ENCODE results near the gene LMBRD2. TPM values are rescaled to one million over a fixed set of nuclear protein-coding genes. Genes with fewer than 3 reads are reported as not detected.
"Not testable (repeated sequence)": the region's sequence is repeated elsewhere in the genome, so short reads cannot be mapped to it uniquely, and the experiment has no call there.

The LMBRD2 gene
- polyA plus RNA-seq, 2 donors: 1.3 to 2.3 TPM

- not testable (repeated sequence) for H3K9me3 ChIP-seq (ENCODE audit: control insufficient read depth in 2 of 2, insufficient read depth in 1 of 2, low read depth in 1 of 2, low read length in 1 of 2); H3K4me1 ChIP-seq (ENCODE audit: control insufficient read depth in 2 of 2, insufficient read depth in 2 of 2, low read length in 1 of 2); H3K27ac ChIP-seq (ENCODE audit: low read depth in 2 of 2, low read length in 1 of 2); H3K36me3 ChIP-seq (ENCODE audit: control insufficient read depth in 2 of 2, insufficient read depth in 2 of 2, low read length in 1 of 2); H3K4me3 ChIP-seq (ENCODE audit: low read depth in 1 of 2, low read length in 2 of 2); H3K27me3 ChIP-seq (ENCODE audit: control insufficient read depth in 1 of 2, insufficient read depth in 2 of 2, low read length in 2 of 2)
- WGBS, 2 donors: 98 to 99% methylated on average over 3 to 4 of the region's 5 CpGs
Measured at GRCh38 chr5:36129666-36130065, 22.0 kb downstream of the LMBRD2 start.

- WGBS, 2 donors: 93 to 100% methylated on average over 1 of the region's 1 CpG
- Histone ChIP-seq H3K27ac (ENCODE audit: low read depth in 2 of 2, low read length in 1 of 2) (no peak overlapping the region), H3K36me3 (ENCODE audit: control insufficient read depth in 2 of 2, insufficient read depth in 2 of 2, low read length in 1 of 2) (no peaks in the 10 kb centered on the region), H3K9me3 (ENCODE audit: control insufficient read depth in 2 of 2, insufficient read depth in 1 of 2, low read depth in 1 of 2, low read length in 1 of 2) (no peaks in the 10 kb centered on the region), H3K4me1 (ENCODE audit: control insufficient read depth in 2 of 2, insufficient read depth in 2 of 2, low read length in 1 of 2) (no peaks in the 10 kb centered on the region), H3K27me3 (ENCODE audit: control insufficient read depth in 1 of 2, insufficient read depth in 2 of 2, low read length in 2 of 2) (no peaks in the 10 kb centered on the region), H3K4me3 (ENCODE audit: low read depth in 1 of 2, low read length in 2 of 2) (no peak overlapping the region)
Measured at GRCh38 chr5:36128795-36129194, 22.9 kb downstream of the LMBRD2 start.

GRCh38 chr5:36125868-36126267, 25.8 kb downstream of the LMBRD2 start:
- H3K9me3 ChIP-seq (ENCODE audit: control insufficient read depth in 2 of 2, insufficient read depth in 1 of 2, low read depth in 1 of 2, low read length in 1 of 2): no peaks in the 10 kb centered on the region
- H3K4me3 ChIP-seq (ENCODE audit: low read depth in 1 of 2, low read length in 2 of 2): no peak overlapping the region
- H3K36me3 ChIP-seq (ENCODE audit: control insufficient read depth in 2 of 2, insufficient read depth in 2 of 2, low read length in 1 of 2): no peaks in the 10 kb centered on the region
- no peaks in the 10 kb centered on the region for H3K27me3 ChIP-seq (ENCODE audit: control insufficient read depth in 1 of 2, insufficient read depth in 2 of 2, low read length in 2 of 2)
- H3K4me1 ChIP-seq (ENCODE audit: control insufficient read depth in 2 of 2, insufficient read depth in 2 of 2, low read length in 1 of 2): no peaks in the 10 kb centered on the region
- no peak overlapping the region for H3K27ac ChIP-seq (ENCODE audit: low read depth in 2 of 2, low read length in 1 of 2)
- WGBS, 2 donors: 90 to 100% methylated on average over 1 of the region's 1 CpG

- Histone ChIP-seq H3K27ac (ENCODE audit: low read depth in 2 of 2, low read length in 1 of 2) (no peak overlapping the region), H3K27me3 (ENCODE audit: control insufficient read depth in 1 of 2, insufficient read depth in 2 of 2, low read length in 2 of 2) (no peaks in the 10 kb centered on the region), H3K36me3 (ENCODE audit: control insufficient read depth in 2 of 2, insufficient read depth in 2 of 2, low read length in 1 of 2) (peaks cover 7 to 11% of the 10 kb centered on the region in 2 donors), H3K9me3 (ENCODE audit: control insufficient read depth in 2 of 2, insufficient read depth in 1 of 2, low read depth in 1 of 2, low read length in 1 of 2) (no peaks in the 10 kb centered on the region), H3K4me1 (ENCODE audit: control insufficient read depth in 2 of 2, insufficient read depth in 2 of 2, low read length in 1 of 2) (no peaks in the 10 kb centered on the region), H3K4me3 (ENCODE audit: low read depth in 1 of 2, low read length in 2 of 2) (no peak overlapping the region)
- 90 to 91% methylated on average over 1 of the region's 1 CpG for WGBS, 2 donors
Measured at GRCh38 chr5:36111238-36111637, 40.4 kb downstream of the LMBRD2 start.

- WGBS, 2 donors: 75 to 76% methylated on average over 3 of the region's 3 CpGs
- no peaks in the 10 kb centered on the region for H3K9me3 ChIP-seq (ENCODE audit: control insufficient read depth in 2 of 2, insufficient read depth in 1 of 2, low read depth in 1 of 2, low read length in 1 of 2)
- peaks cover 7 to 11% of the 10 kb centered on the region in 2 donors for H3K36me3 ChIP-seq (ENCODE audit: control insufficient read depth in 2 of 2, insufficient read depth in 2 of 2, low read length in 1 of 2)
- no peak overlapping the region for H3K4me3 ChIP-seq (ENCODE audit: low read depth in 1 of 2, low read length in 2 of 2)
- no peaks in the 10 kb centered on the region for H3K27me3 ChIP-seq (ENCODE audit: control insufficient read depth in 1 of 2, insufficient read depth in 2 of 2, low read length in 2 of 2)
- no peak overlapping the region for H3K27ac ChIP-seq (ENCODE audit: low read depth in 2 of 2, low read length in 1 of 2)
- no peaks in the 10 kb centered on the region for H3K4me1 ChIP-seq (ENCODE audit: control insufficient read depth in 2 of 2, insufficient read depth in 2 of 2, low read length in 1 of 2)
Measured at GRCh38 chr5:36108758-36109460, 42.8 kb downstream of the LMBRD2 start.

GRCh38 chr5:36105819-36106218, 45.9 kb downstream of the LMBRD2 start:
- Histone ChIP-seq H3K27ac (ENCODE audit: low read depth in 2 of 2, low read length in 1 of 2) (no peak overlapping the region), H3K9me3 (ENCODE audit: control insufficient read depth in 2 of 2, insufficient read depth in 1 of 2, low read depth in 1 of 2, low read length in 1 of 2) (no peaks in the 10 kb centered on the region), H3K27me3 (ENCODE audit: control insufficient read depth in 1 of 2, insufficient read depth in 2 of 2, low read length in 2 of 2) (no peaks in the 10 kb centered on the region), H3K4me1 (ENCODE audit: control insufficient read depth in 2 of 2, insufficient read depth in 2 of 2, low read length in 1 of 2) (no peaks in the 10 kb centered on the region), H3K4me3 (ENCODE audit: low read depth in 1 of 2, low read length in 2 of 2) (no peak overlapping the region), H3K36me3 (ENCODE audit: control insufficient read depth in 2 of 2, insufficient read depth in 2 of 2, low read length in 1 of 2) (peaks cover 7% of the 10 kb centered on the region in 2 donors)
- 73 to 78% methylated on average over 2 of the region's 2 CpGs for WGBS, 2 donors

- no peaks in the 10 kb centered on the region for H3K36me3 ChIP-seq (ENCODE audit: control insufficient read depth in 2 of 2, insufficient read depth in 2 of 2, low read length in 1 of 2)
- no peaks in the 10 kb centered on the region for H3K4me1 ChIP-seq (ENCODE audit: control insufficient read depth in 2 of 2, insufficient read depth in 2 of 2, low read length in 1 of 2)
- WGBS, 2 donors: 90 to 93% methylated on average over 3 of the region's 3 CpGs
- H3K4me3 ChIP-seq (ENCODE audit: low read depth in 1 of 2, low read length in 2 of 2): no peak overlapping the region
- no peak overlapping the region for H3K27ac ChIP-seq (ENCODE audit: low read depth in 2 of 2, low read length in 1 of 2)
- H3K9me3 ChIP-seq (ENCODE audit: control insufficient read depth in 2 of 2, insufficient read depth in 1 of 2, low read depth in 1 of 2, low read length in 1 of 2): no peaks in the 10 kb centered on the region
- H3K27me3 ChIP-seq (ENCODE audit: control insufficient read depth in 1 of 2, insufficient read depth in 2 of 2, low read length in 2 of 2): no peaks in the 10 kb centered on the region
Measured at GRCh38 chr5:36099748-36100147, 51.9 kb downstream of the LMBRD2 start.

- Histone ChIP-seq H3K4me1 (ENCODE audit: control insufficient read depth in 2 of 2, insufficient read depth in 2 of 2, low read length in 1 of 2) (no peaks in the 10 kb centered on the region), H3K27ac (ENCODE audit: low read depth in 2 of 2, low read length in 1 of 2) (no peak overlapping the region), H3K27me3 (ENCODE audit: control insufficient read depth in 1 of 2, insufficient read depth in 2 of 2, low read length in 2 of 2) (no peaks in the 10 kb centered on the region), H3K36me3 (ENCODE audit: control insufficient read depth in 2 of 2, insufficient read depth in 2 of 2, low read length in 1 of 2) (no peaks in the 10 kb centered on the region), H3K9me3 (ENCODE audit: control insufficient read depth in 2 of 2, insufficient read depth in 1 of 2, low read depth in 1 of 2, low read length in 1 of 2) (no peaks in the 10 kb centered on the region), H3K4me3 (ENCODE audit: low read depth in 1 of 2, low read length in 2 of 2) (no peak overlapping the region)
Measured at GRCh38 chr5:36096486-36096885, 55.2 kb downstream of the LMBRD2 start.

- H3K4me1 ChIP-seq (ENCODE audit: control insufficient read depth in 2 of 2, insufficient read depth in 2 of 2, low read length in 1 of 2): no peaks in the 10 kb centered on the region
- no peak overlapping the region for H3K27ac ChIP-seq (ENCODE audit: low read depth in 2 of 2, low read length in 1 of 2)
- H3K27me3 ChIP-seq (ENCODE audit: control insufficient read depth in 1 of 2, insufficient read depth in 2 of 2, low read length in 2 of 2): no peaks in the 10 kb centered on the region
- H3K4me3 ChIP-seq (ENCODE audit: low read depth in 1 of 2, low read length in 2 of 2): no peak overlapping the region
- WGBS, 2 donors: 66 to 68% methylated on average over 2 of the region's 2 CpGs
- no peaks in the 10 kb centered on the region for H3K9me3 ChIP-seq (ENCODE audit: control insufficient read depth in 2 of 2, insufficient read depth in 1 of 2, low read depth in 1 of 2, low read length in 1 of 2)
- H3K36me3 ChIP-seq (ENCODE audit: control insufficient read depth in 2 of 2, insufficient read depth in 2 of 2, low read length in 1 of 2): no peaks in the 10 kb centered on the region
Measured at GRCh38 chr5:36089989-36090388, 61.7 kb downstream of the LMBRD2 start.

- Histone ChIP-seq H3K4me1 (ENCODE audit: control insufficient read depth in 2 of 2, insufficient read depth in 2 of 2, low read length in 1 of 2) (no peaks in the 10 kb centered on the region), H3K27ac (ENCODE audit: low read depth in 2 of 2, low read length in 1 of 2) (no peak overlapping the region), H3K27me3 (ENCODE audit: control insufficient read depth in 1 of 2, insufficient read depth in 2 of 2, low read length in 2 of 2) (no peaks in the 10 kb centered on the region), H3K4me3 (ENCODE audit: low read depth in 1 of 2, low read length in 2 of 2) (no peak overlapping the region), H3K9me3 (ENCODE audit: control insufficient read depth in 2 of 2, insufficient read depth in 1 of 2, low read depth in 1 of 2, low read length in 1 of 2) (no peaks in the 10 kb centered on the region), H3K36me3 (ENCODE audit: control insufficient read depth in 2 of 2, insufficient read depth in 2 of 2, low read length in 1 of 2) (no peaks in the 10 kb centered on the region)
- WGBS, 2 donors: 10 to 20% methylated on average over 10 of the region's 10 CpGs
Measured at GRCh38 chr5:36079200-36079781, 72.4 kb downstream of the LMBRD2 start.
